Fibroblast of villous mesenchyme (primary cell): ENCODE measurements around the gene PKIB. TPM values are rescaled to one million over a fixed set of nuclear protein-coding genes. Genes with fewer than 3 reads are reported as not detected.

ENCODE experiments used
- DNase-seq: peaks from one replicate; pipeline ENCODE4 v3.0.0-alpha.2; 2010; ENCODE audit warnings: low read depth
- H3K4me3 ChIP-seq: 2 replicates; pipeline ENCODE4 v1.5.1; 2011; ENCODE audit warnings: low read depth, mild to moderate bottlenecking, low read length
- total RNA-seq: library from RNA; depleted of rRNA; stranded (reverse); fragments of >200 nt; gene quantifications from 2 replicates; pipeline ENCODE4 v1.2.3, GENCODE V29; 2012
- TF ChIP-seq, protein P1 (sequence below): IDR thresholded peaks from 2 replicates; pipeline ENCODE4 v1.5.1; 2012; ENCODE audit warnings: low read depth, mild to moderate bottlenecking, low read length; ENCODE audit not compliant: insufficient read depth

PKIB gene
- total RNA-seq, 1 donor, result 13.8 TPM

DNA sequence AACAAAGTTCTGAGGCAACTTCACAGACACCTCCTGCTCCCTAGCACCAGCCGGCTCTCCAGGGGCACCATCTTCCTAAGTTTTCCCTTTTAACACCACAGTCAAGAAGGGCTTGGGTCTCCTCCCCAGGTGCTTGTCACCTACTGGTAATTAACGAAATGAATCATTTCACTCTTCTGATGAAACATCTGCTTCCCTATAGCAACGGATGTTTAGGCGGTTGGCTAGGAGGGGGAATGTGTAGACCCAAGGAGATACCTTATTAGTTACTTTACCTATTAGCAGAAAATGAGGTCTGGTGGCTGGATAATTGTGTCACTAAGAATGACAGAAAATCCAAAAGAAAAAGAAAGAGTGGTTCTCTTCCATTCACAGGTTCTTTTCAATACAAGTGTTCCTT is 123.1 kb downstream of the PKIB start:
- DNase-seq, result no peak
- TF ChIP-seq, protein P1, sequence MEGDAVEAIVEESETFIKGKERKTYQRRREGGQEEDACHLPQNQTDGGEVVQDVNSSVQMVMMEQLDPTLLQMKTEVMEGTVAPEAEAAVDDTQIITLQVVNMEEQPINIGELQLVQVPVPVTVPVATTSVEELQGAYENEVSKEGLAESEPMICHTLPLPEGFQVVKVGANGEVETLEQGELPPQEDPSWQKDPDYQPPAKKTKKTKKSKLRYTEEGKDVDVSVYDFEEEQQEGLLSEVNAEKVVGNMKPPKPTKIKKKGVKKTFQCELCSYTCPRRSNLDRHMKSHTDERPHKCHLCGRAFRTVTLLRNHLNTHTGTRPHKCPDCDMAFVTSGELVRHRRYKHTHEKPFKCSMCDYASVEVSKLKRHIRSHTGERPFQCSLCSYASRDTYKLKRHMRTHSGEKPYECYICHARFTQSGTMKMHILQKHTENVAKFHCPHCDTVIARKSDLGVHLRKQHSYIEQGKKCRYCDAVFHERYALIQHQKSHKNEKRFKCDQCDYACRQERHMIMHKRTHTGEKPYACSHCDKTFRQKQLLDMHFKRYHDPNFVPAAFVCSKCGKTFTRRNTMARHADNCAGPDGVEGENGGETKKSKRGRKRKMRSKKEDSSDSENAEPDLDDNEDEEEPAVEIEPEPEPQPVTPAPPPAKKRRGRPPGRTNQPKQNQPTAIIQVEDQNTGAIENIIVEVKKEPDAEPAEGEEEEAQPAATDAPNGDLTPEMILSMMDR, result no peak
- H3K4me3 ChIP-seq, result no peak overlapping the region

DNA sequence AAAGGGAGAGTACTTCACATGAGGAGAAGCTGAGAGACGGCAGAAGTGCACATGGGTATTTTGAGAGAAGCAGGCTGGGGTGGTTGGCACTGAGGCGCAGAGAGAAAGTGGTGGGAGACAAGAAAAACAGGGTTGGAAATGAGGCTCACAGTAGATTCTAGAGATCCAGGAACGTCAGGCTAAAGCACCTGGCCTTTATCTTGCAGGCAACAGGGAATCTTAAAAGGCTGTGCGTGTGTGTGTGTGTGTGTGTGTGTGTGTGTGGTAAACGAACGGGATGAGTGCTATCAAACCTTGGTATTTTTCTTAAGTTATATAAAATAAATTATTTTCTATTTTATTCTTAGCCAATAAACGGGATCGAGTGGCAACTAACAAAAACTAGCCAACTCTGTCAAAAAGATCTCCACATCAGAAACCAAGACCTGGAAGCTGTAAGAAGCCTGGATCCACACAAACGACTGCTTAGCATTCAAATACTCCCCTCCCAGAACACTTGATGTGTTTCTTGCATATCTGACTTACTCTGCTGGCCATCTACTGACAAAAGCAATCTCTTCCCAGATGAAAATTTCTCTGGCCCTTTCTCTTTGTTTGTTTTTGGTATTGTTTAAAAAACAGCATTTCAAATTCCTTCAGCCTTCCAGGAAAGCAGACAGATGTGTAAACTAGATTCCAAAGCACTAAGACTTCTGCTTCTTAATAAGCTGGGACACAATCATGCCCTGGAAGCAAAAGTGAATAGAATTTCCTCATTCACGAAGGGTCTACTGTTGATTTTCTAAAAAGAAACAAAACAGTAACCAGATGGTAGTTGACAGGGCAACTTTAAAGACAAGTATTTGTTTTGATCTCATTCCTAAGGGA is 124.6 kb downstream of the PKIB start:
- TF ChIP-seq, protein P1, result no peak
- no peak overlapping the region for H3K4me3 ChIP-seq
- DNase-seq, result peak; percentile 49

- DNase-seq, result no peak
- H3K4me3 ChIP-seq, result no peak overlapping the region
- TF ChIP-seq, protein P1, result no peak
These were observed 125.4 kb downstream of the PKIB start for GRCh38 chr6:122735582-122735981.

DNA sequence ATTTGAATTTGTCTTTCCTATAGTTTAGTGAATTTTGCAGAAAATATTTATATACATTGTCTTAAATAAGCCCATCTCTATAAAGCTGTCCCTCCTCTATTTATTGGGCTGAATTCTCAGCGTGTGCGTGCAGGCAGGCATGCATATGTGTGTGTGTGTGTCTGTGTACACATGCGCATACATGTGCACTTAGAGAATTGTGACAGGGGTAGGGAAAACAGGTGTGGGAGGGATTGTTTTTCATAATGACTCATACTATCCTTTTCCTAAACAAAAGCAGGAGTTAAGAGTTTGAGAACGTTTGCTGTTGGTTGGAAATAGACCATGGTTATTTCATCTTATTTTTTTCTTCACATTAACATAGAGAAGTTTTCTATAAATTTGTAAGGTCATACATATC is 126.0 kb downstream of the PKIB start:
- TF ChIP-seq, protein P1, result no peak
- H3K4me3 ChIP-seq, result no peak overlapping the region
- peak; percentile 57 for DNase-seq

DNA sequence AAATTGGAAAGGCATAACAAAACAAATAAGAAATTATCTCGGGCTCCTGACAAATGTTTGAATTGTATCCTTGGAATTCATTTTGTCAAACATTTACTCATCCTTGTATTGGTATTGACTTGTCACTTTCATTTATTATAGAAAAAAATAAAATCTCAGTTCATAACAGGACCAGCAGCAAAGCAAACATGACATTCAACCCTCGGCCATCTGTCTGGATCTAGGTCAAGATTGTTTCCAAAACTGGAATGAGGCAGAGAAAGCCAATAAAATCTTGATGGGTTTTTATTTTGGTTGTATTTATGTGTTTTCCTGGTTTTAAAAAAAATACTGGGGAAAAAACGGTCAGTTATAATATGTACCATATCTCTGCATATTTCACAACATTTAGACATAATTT is 126.4 kb downstream of the PKIB start:
- DNase-seq, result peak; percentile 37
- H3K4me3 ChIP-seq, result no peak overlapping the region
- TF ChIP-seq, protein P1, result no peak

DNA sequence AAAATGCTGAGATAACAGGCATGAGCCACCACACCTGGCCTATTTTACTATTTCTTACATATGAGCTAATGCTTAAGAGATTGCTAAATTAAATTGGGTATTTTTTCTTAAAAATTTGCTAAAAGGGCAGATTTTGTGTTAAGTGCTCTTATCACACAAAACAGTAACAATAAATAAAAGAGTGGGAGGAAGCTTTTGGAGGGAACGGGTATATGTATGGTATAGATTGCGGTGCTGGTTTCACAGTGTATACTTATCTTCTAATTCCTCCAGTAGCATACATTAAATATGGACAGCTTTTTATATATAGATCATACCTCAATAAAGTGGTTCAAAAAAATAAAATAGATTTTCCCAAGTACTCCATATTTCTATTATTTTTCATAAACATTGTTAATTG is 129.9 kb downstream of the PKIB start:
- no peak for DNase-seq
- H3K4me3 ChIP-seq, result no peak overlapping the region
- TF ChIP-seq, protein P1, result no peak
